HG03354 (cell line): Measurements from ENCODE around the gene MARCHF2.
A peak's percentile ranks its signal among the peaks of the same experiment; 100 is the strongest.
"Not testable (repeated sequence)": the region's sequence is repeated elsewhere in the genome, so short reads cannot be mapped to it uniquely, and the experiment has no call there.

ENCODE experiments used
- ATAC-seq: cut with Tn5 transposase; IDR thresholded peaks from one replicate; pipeline ENCODE4 v1.9.1; 2021; ENCODE audit warnings: mild to moderate bottlenecking; ENCODE audit not compliant: unreplicated experiment, poor library complexity, severe bottlenecking

Gene MARCHF2, protein sequence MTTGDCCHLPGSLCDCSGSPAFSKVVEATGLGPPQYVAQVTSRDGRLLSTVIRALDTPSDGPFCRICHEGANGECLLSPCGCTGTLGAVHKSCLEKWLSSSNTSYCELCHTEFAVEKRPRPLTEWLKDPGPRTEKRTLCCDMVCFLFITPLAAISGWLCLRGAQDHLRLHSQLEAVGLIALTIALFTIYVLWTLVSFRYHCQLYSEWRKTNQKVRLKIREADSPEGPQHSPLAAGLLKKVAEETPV

DNA sequence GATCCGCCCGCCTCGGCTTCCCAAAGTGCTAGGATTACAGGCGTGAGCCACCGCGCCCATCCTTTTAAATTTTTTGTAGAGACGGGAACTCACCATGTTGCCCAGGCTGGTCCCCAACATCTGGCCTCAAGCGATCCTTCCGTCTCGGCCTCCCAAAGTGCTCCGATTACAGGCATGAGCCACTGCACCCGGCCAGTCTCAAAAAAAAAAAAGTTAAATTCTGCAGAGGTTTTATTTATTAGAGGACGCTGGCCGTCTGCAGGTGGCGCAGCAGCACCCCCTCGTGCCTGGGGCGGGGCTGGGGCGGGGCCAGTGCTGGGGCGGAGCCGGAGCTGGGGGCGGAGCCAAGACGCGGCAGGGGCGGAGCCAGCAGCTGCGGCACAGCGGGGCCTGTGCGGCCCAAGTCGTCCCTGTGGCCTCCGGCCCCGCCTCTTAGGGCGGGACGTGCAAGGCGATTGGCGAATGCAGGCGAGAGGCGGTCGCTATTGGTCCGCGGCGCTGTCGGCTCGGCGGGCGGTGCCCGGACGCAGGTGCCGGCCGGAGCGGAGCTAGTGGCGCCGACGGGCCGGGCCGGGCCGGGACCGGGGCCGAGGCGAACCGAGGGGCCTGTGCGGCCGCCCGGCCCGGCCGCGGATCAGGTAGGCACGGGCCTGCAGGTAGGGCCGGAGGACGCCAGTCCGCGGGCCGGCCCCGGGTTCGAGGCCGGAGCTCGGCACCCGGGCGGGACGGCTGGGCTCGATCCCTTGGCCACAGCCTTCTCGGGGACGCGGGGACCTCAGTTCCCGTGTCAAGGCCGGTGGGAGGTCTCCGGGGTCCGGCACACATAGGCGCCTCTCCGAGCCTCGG is at the start of gene MARCHF2:
MARCHF2 (plus strand) TSS at position 523 of the 846 bp plus-strand sequence. CDS start 8,536 bp downstream, outside the sequence.
- peak; percentile 99 for ATAC-seq

DNA sequence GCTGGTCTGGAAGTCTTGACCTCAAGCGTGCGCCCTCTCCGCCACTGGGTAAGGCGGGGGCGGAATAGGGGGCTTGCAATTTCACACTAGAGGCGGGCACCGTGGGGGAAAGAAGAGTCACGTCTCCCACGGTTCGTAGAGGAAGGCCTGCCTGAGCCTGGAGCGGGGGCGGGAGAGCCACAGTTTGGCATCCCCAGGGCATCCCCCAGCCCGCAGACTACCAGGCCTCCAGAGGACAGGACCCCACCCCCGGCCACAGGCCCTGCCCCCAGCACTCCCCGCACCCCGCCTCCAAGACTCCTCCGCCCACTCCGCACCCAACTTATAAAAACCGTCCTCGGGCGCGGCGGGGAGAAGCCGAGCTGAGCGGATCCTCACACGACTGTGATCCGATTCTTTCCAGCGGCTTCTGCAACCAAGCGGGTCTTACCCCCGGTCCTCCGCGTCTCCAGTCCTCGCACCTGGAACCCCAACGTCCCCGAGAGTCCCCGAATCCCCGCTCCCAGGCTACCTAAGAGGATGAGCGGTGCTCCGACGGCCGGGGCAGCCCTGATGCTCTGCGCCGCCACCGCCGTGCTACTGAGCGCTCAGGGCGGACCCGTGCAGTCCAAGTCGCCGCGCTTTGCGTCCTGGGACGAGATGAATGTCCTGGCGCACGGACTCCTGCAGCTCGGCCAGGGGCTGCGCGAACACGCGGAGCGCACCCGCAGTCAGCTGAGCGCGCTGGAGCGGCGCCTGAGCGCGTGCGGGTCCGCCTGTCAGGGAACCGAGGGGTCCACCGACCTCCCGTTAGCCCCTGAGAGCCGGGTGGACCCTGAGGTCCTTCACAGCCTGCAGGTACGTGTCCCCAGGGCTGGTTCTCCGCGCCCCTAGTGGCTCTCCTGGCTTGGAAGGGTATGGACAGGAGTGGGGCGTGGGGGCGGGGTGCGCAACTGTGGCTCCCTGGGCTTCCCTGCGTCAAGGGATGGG is 49.0 kb upstream of the MARCHF2 start, which contains the start of gene ANGPTL4:
ANGPTL4 (plus strand) TSS at position 353 of the 969 bp plus-strand sequence; CDS start at position 520, 167 bp downstream.
- ATAC-seq: no peak

DNA sequence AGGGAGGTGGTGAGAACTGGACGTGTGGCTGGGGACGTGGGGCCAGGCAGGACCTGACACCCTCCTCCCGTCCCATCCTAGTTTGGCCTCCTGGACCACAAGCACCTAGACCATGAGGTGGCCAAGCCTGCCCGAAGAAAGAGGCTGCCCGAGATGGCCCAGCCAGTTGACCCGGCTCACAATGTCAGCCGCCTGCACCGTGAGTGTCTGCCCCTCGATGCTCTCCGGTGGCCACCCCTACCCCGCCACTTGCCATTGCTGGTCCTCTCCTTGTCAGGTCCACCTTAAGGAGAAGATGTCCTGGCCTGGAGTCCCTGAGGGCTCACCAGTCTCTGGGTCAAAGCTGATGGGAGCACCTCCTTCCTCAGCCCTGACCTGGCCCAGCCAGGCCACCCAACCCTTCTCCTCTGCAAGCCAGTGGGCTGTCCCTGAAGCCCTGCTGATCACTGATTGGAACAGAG is 47.0 kb upstream of the MARCHF2 start:
- ATAC-seq: no peak

DNA sequence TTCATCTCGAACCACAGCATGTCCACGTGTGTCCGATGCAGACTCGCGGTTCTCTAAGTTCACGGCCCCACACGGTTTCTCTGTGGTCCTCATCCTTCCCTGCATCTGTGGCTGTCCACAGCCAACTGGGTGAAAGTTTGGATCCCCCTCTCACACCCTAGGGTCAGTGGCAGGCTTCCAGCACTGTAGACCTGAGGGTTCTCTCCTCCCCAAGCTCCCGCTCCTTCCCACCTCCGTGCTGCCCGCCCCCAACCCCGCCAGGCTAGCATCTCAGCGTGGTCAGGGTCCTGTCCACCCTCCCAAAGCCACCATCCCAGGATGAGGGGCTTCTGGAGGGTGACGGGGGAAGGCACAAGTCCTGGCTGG is 46.2 kb upstream of the MARCHF2 start:
- no peak for ATAC-seq

DNA sequence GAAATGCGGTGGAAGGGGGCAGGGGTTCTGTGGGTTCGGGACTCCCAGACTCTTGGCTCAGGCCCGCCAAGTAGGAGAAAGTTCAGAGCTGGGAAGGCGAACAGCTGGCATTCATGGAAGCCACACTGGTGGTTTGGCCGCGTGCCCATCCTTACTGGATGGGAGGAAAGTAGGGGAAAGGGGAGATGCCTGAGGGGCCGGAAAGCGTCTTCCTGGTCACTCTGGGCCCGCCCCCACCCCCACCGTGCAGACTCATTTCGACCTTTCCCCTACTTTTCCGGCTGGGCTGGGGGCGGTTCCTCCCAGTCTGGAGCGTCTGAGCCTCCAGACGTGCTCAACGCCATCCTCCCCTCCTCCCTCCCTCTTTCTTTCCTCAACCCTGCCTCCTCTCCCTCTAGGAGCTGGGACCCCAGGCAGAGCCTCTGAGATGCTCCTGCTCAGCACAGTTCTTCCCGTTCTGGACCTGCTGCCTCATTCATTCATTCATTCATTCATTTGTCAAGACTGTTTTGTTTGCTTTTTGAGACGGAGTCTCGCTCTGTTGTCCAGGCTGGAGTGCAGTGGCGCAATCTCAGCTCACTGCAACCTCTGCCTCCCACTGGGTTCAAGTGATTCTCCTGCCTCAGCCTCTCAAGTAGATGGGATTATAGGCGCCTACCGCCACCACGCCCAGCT is 45.6 kb upstream of the MARCHF2 start:
- no peak for ATAC-seq

DNA sequence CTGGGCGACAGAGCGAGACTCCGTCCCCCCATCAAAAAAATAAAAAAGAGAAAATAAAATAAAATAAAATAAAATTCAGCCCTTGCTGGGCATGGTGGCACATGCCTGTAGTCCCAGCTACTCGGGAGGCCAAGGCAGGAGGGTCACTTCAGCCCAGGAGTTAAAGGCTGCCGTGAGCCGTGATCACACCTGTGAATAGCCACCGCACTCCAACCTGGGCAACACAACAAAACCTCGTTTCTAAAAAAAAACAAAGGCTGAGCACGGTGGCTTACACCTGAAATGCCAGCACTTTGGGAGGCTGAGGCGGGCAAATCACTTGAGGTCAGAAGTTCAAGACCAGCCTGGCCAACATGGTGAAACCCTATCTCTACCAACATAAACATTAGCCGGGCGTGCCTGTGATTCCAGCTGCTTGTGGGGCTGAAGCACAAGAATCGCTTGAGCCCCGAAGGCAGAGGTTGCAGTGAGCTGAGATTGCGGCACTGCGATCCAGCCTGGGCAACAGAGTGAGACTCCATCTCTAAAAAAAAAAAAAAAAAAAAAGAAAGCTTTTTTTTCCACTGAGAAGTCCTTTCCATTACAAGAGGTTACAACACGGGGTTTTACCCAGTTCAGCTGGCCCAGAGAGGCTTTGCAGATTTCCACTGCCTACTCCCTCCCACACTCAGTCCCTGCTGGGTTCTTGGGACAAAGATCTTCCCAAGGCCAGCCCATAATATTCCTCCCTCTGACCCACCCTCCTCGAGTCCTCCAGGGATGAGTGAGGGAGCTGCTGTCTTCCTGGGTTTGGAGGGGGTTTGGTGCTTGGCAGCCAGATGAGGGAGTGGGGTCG is 42.7 kb upstream of the MARCHF2 start:
- no peak for ATAC-seq

DNA sequence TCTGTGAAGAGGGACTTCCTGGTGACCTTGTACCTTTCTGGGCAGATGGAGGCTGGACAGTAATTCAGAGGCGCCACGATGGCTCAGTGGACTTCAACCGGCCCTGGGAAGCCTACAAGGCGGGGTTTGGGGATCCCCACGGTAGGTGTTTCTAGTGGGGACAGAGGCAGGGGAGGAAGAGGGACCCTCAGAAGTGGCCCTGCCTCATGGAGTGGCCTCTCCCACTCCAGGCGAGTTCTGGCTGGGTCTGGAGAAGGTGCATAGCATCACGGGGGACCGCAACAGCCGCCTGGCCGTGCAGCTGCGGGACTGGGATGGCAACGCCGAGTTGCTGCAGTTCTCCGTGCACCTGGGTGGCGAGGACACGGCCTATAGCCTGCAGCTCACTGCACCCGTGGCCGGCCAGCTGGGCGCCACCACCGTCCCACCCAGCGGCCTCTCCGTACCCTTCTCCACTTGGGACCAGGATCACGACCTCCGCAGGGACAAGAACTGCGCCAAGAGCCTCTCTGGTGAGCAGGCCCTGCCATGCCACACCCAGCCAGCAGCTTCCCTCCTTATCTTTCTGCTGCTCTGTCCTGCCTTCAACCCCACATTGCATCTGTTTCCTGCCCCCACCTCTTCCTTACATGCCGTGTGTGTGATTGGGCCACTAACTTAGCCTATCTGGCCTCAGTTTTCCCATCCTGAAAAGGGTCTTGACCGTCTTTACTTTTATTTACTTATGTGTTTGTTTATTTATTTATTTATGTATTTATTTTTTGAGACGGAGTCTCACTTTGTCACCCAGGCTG is 41.9 kb upstream of the MARCHF2 start:
- ATAC-seq: no peak

DNA sequence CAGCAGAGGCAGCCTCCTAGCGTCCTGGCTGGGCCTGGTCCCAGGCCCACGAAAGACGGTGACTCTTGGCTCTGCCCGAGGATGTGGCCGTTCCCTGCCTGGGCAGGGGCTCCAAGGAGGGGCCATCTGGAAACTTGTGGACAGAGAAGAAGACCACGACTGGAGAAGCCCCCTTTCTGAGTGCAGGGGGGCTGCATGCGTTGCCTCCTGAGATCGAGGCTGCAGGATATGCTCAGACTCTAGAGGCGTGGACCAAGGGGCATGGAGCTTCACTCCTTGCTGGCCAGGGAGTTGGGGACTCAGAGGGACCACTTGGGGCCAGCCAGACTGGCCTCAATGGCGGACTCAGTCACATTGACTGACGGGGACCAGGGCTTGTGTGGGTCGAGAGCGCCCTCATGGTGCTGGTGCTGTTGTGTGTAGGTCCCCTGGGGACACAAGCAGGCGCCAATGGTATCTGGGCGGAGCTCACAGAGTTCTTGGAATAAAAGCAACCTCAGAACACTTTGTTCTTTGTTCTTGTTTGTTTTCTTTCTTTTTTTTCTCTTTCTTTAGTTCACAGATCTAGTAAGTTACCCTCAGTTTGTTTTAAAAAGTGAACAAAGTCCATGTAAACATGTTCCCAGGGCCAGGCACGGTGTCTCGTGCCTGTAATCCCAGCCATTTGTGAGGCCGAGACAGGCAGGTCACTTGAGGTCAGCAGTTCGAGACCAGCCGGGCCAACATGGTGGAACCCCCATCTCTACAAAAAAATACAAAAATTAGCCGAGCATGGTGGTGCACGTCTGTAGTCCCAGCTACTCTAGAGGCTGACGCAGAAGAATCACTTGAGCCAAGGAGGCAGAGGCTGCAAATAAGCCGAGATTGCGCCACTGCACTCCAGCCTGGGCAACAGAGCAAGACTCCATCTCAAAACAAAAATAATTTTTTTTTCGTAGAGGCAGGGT is 39.0 kb upstream of the MARCHF2 start:
- no peak for ATAC-seq

DNA sequence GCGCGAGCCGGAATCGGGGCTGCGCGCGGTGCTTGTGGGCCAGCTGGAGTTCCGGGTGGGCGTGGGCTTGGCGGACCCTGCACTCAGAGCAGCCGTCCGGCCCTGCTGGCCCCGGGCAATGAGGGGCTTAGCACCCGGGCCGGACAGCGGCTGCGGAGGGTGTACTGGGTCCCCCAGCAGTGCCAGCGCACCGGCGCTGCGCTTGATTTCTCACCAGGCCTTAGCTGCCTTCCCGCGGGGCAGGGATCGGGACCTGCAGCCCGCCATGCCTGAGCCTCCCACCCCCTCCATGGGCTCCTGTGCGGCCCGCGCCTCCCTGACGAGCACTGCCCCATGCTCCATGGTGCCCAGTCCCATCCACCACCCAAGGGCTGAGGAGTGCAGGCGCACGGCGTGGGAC is 37.3 kb upstream of the MARCHF2 start:
- not testable (repeated sequence) for ATAC-seq

DNA sequence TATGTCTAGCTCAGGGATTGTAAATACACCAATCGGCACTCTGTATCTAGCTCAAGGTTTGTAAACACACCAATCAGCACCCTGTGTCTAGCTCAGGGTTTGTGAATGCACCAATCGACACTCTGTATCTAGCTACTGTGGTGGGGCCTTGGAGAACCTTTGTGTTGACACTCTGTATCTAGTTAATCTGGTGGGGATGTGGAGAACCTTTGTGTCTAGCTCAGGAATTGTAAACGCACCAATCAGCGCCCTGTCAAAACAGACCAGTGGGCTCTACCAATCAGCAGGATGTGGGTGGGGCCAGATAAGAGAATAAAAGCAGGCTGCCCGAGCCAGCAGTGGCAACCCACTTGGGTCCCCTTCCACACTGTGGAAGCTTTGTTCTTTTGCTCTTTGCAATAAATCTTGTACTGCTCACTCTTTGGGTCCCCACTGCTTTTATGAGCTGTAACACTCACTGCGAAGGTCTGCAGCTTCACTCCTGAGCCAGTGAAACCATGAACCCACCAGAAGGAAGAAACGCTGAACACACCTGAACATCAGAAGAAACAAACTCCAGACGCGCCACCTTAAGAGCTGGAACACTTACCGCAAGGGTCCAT is 36.6 kb upstream of the MARCHF2 start:
- ATAC-seq: not testable (repeated sequence)

DNA sequence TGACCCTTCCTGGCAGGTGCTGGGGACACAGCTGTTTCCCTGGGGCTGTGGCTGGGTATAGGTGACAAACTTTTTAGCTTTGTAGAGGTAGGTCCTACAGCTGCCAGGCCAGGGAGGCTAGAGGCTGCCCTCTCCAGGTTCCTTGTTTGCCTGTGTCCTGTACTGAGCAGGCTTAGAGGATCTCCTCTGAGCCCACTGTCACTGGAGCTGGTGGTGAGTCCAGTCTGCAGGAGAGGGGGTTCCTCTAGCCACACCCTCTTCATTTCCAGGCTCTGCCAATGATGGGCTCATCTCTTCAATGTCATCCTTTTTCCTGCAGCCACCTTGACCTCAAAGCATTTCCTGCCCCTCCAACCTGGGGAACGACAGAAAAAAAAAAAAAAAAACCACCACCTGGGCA is 35.5 kb upstream of the MARCHF2 start:
- no peak for ATAC-seq

DNA sequence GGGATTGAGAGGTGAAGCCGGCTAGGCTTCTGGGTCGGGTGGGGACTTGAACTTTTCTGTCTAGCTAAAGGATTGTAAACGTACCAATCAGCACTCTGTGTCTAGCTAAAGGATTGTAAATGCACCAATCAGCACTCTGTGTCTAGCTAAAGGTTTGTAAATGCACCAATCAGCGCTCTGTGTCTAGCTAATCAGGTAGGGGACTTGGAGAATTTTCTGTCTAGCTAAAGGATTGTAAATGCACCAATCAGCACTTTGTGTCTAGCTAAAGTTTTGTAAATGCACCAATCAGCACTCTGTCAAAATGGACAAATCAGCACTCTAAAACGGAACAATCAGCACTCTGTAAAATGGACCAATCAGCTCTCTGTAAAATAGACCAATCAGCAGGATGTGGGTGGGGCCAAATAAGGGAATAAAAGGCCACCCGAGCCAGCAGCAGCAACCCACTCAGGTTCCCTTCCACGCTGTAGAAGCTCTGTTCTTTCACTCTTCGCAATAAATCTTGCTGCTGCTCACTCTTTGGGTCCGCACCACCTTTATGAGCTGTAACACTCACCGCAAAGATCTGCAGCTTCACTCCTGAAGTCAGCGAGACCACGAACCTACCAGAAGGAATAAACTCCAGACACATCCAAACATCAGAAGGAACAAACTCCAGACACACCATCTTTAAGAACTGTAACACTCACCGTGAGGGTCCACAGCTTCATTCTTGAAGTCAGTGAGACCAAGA is 33.8 kb upstream of the MARCHF2 start:
- ATAC-seq: not testable (repeated sequence)

DNA sequence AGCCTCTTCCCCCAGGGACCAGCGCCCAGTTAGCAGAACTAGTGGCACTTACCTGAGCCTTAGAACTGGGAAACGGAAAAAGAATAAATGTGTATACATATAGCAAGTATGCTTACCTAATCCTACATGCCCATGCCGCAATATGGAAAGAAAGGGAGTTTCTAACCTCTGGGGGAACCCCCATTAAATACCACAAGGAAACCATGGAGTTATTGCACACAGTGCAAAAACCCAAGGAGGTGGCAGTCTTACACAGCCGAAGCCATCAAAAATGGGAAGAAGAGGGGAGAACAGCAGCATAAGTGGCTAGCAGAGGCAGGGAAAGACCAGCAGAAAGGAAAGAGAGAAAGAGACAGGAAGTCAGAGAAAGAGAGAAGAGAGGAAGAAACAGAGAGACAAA is 28.5 kb upstream of the MARCHF2 start:
- ATAC-seq: not testable (repeated sequence)

DNA sequence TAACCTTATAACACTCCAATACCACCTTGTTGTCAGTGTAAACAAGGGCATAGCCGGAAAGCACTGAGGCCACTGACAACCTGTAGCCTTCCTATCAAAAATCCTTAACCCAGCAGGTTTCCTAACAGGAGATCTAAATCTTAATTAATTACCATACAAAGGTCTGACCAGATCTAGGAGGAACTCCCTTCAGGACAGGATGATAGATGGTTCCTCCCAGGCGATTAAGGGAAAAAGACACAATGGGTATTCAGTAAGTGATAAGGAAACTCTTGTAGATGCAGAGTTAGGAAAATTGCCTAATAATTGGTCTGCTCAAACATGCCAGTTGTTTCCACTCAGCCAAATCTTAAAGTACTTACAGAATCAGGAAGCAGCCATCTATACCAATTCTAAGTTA is 28.0 kb upstream of the MARCHF2 start:
- not testable (repeated sequence) for ATAC-seq

DNA sequence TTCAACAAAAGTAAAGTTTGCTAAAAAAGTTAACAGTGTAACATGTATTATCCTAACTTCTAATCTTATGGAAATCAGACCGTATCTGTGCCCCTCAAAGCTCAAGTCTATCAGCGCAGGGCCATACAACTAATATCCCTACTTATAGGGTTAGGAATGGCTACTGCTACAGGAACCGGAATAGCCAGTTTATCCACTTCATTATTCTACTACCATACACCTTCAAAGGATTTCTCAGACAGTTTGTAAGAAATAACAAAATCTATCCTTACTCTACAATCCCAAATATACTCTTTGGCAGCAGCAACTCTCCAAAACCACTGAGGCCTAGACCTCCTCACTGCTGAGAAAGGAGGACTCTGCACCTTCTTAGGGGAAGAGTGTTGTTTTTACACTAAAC is 27.5 kb upstream of the MARCHF2 start:
- ATAC-seq: not testable (repeated sequence)

DNA sequence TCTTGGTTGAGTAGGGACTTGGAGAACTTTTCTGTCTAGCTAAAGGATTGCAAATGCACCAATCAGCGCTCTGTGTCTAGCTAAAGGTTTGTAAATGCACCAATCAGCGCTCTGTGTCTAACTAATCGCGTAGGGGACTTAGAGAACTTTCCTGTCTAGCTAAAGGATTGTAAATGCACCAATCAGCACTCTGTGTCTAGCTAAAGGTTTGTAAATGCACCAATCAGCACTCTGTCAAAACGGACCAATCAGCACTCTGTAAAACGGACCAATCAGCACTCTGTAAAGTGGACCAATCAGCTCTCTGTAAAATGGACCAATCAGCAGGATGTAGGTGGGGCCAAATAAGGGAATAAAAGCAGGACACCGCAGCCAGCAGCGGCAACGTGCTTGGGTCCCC is 26.7 kb upstream of the MARCHF2 start:
- not testable (repeated sequence) for ATAC-seq
